NCI-H748 treated with DMSO at 0.1 percent for 48 hours (cell line): ENCODE measurements around the gene HIVEP3.

Experiments used
- DNase-seq: peaks from one replicate; lab custom pipeline; 2025; lab: John Stamatoyannopoulos, UW

The HIVEP3 gene

GRCh38 chr1:41784531-41785274, 134.0 kb downstream of the HIVEP3 start:
- DNase-seq: no peak

GRCh38 chr1:41783189-41783639, 135.5 kb downstream of the HIVEP3 start:
- no peak for DNase-seq

GRCh38 chr1:41780916-41781315, 137.8 kb downstream of the HIVEP3 start:
- no peak for DNase-seq

- DNase-seq: no peak
Observed at GRCh38 chr1:41780322-41780721, 138.4 kb downstream of the HIVEP3 start.

- DNase-seq: no peak
Observed at GRCh38 chr1:41779360-41779759, 139.4 kb downstream of the HIVEP3 start.

- DNase-seq: no peak
Observed at GRCh38 chr1:41777695-41778094, 141.0 kb downstream of the HIVEP3 start.

GRCh38 chr1:41776891-41777441, 141.8 kb downstream of the HIVEP3 start:
- no peak for DNase-seq

GRCh38 chr1:41775956-41776585, 142.7 kb downstream of the HIVEP3 start:
- no peak for DNase-seq

- no peak for DNase-seq
Observed at GRCh38 chr1:41774471-41774990, 144.2 kb downstream of the HIVEP3 start.

GRCh38 chr1:41773842-41774241, 144.9 kb downstream of the HIVEP3 start:
- no peak for DNase-seq

GRCh38 chr1:41773144-41773591, 145.6 kb downstream of the HIVEP3 start:
- DNase-seq: no peak

- no peak for DNase-seq
Observed at GRCh38 chr1:41769068-41769467, 149.7 kb downstream of the HIVEP3 start.

- no peak for DNase-seq
Observed at GRCh38 chr1:41768583-41768982, 150.1 kb downstream of the HIVEP3 start.

GRCh38 chr1:41767534-41768525, 150.9 kb downstream of the HIVEP3 start:
- no peak for DNase-seq

GRCh38 chr1:41766546-41766945, 152.2 kb downstream of the HIVEP3 start:
- DNase-seq: no peak

GRCh38 chr1:41766041-41766440, 152.7 kb downstream of the HIVEP3 start:
- no peak for DNase-seq

GRCh38 chr1:41765152-41765551, 153.6 kb downstream of the HIVEP3 start:
- no peak for DNase-seq

GRCh38 chr1:41764656-41765055, 154.1 kb downstream of the HIVEP3 start:
- no peak for DNase-seq

- DNase-seq: no peak
Observed at GRCh38 chr1:41762777-41763176, 155.9 kb downstream of the HIVEP3 start.

- DNase-seq: no peak
Observed at GRCh38 chr1:41762251-41762650, 156.5 kb downstream of the HIVEP3 start.

GRCh38 chr1:41758904-41759548, 159.7 kb downstream of the HIVEP3 start:
- DNase-seq: no peak
